Skin epidermis (tissue), 12 donors: ENCODE data around the gene TCHH.

Experiments used
- H3K27ac ChIP-seq, 21 experiments: fragments of 200-600 bp; sonication (generic) in 11 of 21; one replicate each; pipeline ENCODE4 v1.5.0; 2020; ENCODE audit warnings: mild to moderate bottlenecking in 3 of 21, inconsistent platforms in 2 of 21, moderate library complexity in 2 of 21
- H3K4me3 ChIP-seq, 7 experiments: fragments of 200-600 bp; sonication (generic) in 2 of 7; one replicate each; pipeline ENCODE4 v1.5.0; 2020; ENCODE audit warnings: inconsistent platforms in 2 of 7, mild to moderate bottlenecking in 2 of 7, moderate library complexity in 1 of 7

The TCHH gene

GRCh38 chr1:152072311-152072710 is 42.9 kb downstream of the TCHH start:
- no peak overlapping the region for H3K27ac ChIP-seq
- H3K4me3 ChIP-seq = no peak overlapping the region

GRCh38 chr1:152071123-152071522 is 44.1 kb downstream of the TCHH start:
- no peak overlapping the region for H3K4me3 ChIP-seq
- H3K27ac ChIP-seq = no peak overlapping the region

GRCh38 chr1:152067929-152068328 is 47.3 kb downstream of the TCHH start:
- H3K27ac ChIP-seq = no peak overlapping the region
- no peak overlapping the region for H3K4me3 ChIP-seq

- H3K27ac ChIP-seq = no peak overlapping the region
- H3K4me3 ChIP-seq = no peak overlapping the region
These were observed 48.1 kb downstream of the TCHH start for GRCh38 chr1:152067150-152067549.

GRCh38 chr1:152061952-152062351 is 53.3 kb downstream of the TCHH start:
- H3K27ac ChIP-seq = no peak overlapping the region
- no peak overlapping the region for H3K4me3 ChIP-seq
